ENCODE results near the gene SREBF2. TPM values are rescaled to one million over a fixed set of nuclear protein-coding genes. Genes with fewer than 3 reads are reported as not detected.

The SREBF2 gene
- total and polyA plus RNA-seq, 2 donors (not counting 1 experiment from before 2014, with no cell fraction given): 116 to 287 TPM

DNA sequence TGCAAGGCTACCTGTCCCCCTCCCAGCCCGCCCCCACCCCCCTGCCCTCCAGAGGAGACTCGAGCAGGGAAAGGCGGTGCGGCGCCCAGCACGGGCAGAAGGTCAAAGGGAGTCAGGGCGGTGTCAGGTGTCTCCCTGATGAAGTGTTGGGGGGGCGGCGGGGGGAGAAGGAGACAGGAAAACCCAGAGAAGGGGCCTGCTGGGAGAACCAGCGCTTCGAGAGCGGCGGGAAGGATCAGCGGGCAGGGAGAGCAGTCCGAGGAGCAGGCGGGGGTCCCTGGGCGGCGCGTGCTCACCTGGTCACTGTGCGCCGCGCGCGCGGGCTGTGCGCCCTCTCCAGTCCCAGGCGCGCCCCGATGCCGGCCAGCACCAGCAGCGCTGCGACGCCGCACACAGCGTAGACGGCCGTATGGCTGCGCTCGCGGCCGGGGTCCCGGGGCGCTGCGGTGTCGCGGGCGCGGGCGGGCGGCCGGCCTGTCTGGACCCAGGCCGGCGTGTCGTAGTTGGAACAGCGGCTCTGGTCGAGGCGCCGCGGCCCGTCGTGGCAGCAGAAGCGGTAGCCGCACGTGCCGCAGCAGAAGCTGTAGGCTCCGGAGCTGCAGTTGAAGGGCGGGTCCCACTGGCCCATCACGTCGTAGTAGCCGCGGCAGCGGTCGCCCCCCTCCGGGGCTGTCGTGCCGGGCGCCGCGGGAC is 81.1 kb downstream of the SREBF2 start:
- H3K27ac ChIP-seq (ENCODE audit: low read length in 2 of 2): no peak overlapping the region
- POLR2A ChIA-PET: interaction anchor here (0.6 to 16.8 kb wide), 6 partner anchors 11 to 116 kb away, joined by 3 to 960 read pairs (median 8); no protein-coding TSS in a partner anchor
- H3K9me3 ChIP-seq (ENCODE audit: control extremely low read depth in 1 of 3, control insufficient read depth in 2 of 3, insufficient read depth in 1 of 3, low read length in 2 of 3): peaks cover 0 to 5% (median 0%) of the 10 kb centered on the region in 3 donors
- H2AFZ ChIP-seq (ENCODE audit: insufficient read depth, low read depth, low read length, poor library complexity, severe bottlenecking): no peak overlapping the region
- H3K9ac ChIP-seq (ENCODE audit: low read length): peak overlapping the region; percentile 47
- no peaks in the 10 kb centered on the region for H3K36me3 ChIP-seq (replicated peaks in 1 of 2; ENCODE audit: control extremely low read depth in 1 of 2, control insufficient read depth in 1 of 2, extremely low read depth in 1 of 2, insufficient read depth in 2 of 2, low read length in 1 of 2)
- H3K4me3 Mint-ChIP-seq: peak overlapping the region; percentile 65
- peaks cover 49% of the 10 kb centered on the region for H4K20me1 ChIP-seq (ENCODE audit: control insufficient read depth, insufficient read depth, low read length, poor library complexity, severe bottlenecking)
- 6% methylated on average over 72 of the region's 79 CpGs for WGBS (ENCODE audit: insufficient coverage)
- TF ChIP-seq EZH2 (IDR thresholded peaks at IDR 0.05; ENCODE audit: borderline replicate concordance, insufficient read depth, low read depth, low read length, poor library complexity, severe bottlenecking): peak; percentile 82
- TF ChIP-seq, protein P1, sequence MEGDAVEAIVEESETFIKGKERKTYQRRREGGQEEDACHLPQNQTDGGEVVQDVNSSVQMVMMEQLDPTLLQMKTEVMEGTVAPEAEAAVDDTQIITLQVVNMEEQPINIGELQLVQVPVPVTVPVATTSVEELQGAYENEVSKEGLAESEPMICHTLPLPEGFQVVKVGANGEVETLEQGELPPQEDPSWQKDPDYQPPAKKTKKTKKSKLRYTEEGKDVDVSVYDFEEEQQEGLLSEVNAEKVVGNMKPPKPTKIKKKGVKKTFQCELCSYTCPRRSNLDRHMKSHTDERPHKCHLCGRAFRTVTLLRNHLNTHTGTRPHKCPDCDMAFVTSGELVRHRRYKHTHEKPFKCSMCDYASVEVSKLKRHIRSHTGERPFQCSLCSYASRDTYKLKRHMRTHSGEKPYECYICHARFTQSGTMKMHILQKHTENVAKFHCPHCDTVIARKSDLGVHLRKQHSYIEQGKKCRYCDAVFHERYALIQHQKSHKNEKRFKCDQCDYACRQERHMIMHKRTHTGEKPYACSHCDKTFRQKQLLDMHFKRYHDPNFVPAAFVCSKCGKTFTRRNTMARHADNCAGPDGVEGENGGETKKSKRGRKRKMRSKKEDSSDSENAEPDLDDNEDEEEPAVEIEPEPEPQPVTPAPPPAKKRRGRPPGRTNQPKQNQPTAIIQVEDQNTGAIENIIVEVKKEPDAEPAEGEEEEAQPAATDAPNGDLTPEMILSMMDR (IDR thresholded peaks at IDR 0.05): no peak
- DNase-seq (peak; percentile 73), ATAC-seq (ENCODE audit: low read depth) (no peak)
- H3K4me1 Mint-ChIP-seq: peaks cover 67% of the 10 kb centered on the region
- peak overlapping the region in 3 of 5 experiments; percentile 30 to 64 (median 47) for H3K4me3 ChIP-seq (ENCODE audit: control extremely low read depth in 1 of 5, extremely low read depth in 1 of 5, insufficient read depth in 1 of 5, low read depth in 2 of 5, low read length in 4 of 5)
- H3K79me2 ChIP-seq (ENCODE audit: control insufficient read depth, insufficient read depth, low read length): peaks cover 34% of the 10 kb centered on the region
- CTCF ChIA-PET: interaction anchor here (0.6 to 3.9 kb wide), 3 partner anchors 26 to 216 kb away, joined by 3 to 22 read pairs (median 3); partner anchors contain the start of gene SREBF2
- no peaks in the 10 kb centered on the region for H3K9me3 Mint-ChIP-seq (ENCODE audit: insufficient read depth)
- H3K4me1 ChIP-seq (ENCODE audit: control insufficient read depth in 2 of 2, insufficient read depth in 2 of 2, low read length in 2 of 2): peaks cover 74 to 77% of the 10 kb centered on the region in 2 donors
- peak overlapping the region; percentile 90 for H3K4me2 ChIP-seq (replicated peaks; ENCODE audit: low read depth, low read length, poor library complexity, severe bottlenecking)
- H3K27me3 ChIP-seq (replicated peaks in 1 of 4; ENCODE audit: control extremely low read depth in 1 of 4, control insufficient read depth in 3 of 4, insufficient read depth in 4 of 4, low read length in 3 of 4): peaks cover 0 to 48% (median 23%) of the 10 kb centered on the region in 4 experiments
- intact Hi-C loops (cut with micrococcal nuclease): no loop called here
- H3K27ac Mint-ChIP-seq: no peak overlapping the region
- peaks cover 9% of the 10 kb centered on the region for H3K27me3 Mint-ChIP-seq

DNA sequence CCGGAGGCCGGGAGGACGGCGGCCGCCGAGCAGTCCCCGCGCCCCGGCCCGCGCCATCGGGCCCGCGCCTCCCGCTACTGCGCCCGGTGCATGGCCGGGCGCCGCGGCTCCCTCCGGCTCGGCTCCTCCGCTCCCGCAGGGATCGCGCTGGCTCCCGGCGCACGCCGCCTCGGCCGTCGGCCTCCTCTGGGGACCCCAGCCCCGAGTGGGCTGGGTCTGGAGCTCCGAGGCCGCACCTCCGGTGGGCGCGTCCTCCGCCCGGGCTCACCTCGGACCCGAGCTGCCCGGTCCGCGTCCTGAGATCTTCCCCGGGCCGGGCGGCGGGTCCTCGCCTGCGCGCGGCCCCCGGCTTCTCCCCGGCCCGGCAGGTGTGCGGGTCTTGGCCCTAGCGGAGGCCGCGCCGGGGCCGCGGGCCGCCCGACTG is 81.7 kb downstream of the SREBF2 start:
- Histone ChIP-seq H3K36me3 (replicated peaks in 1 of 2; ENCODE audit: control extremely low read depth in 1 of 2, control insufficient read depth in 1 of 2, extremely low read depth in 1 of 2, insufficient read depth in 2 of 2, low read length in 1 of 2) (no peaks in the 10 kb centered on the region), H3K79me2 (ENCODE audit: control insufficient read depth, insufficient read depth, low read length) (peaks cover 35% of the 10 kb centered on the region), H4K20me1 (ENCODE audit: control insufficient read depth, insufficient read depth, low read length, poor library complexity, severe bottlenecking) (peaks cover 42% of the 10 kb centered on the region), H3K9ac (ENCODE audit: low read length) (peak overlapping the region; percentile 65), H3K9me3 (ENCODE audit: control extremely low read depth in 1 of 3, control insufficient read depth in 2 of 3, insufficient read depth in 1 of 3, low read length in 2 of 3) (peaks cover 0 to 5% (median 0%) of the 10 kb centered on the region in 3 donors), H3K27me3 (replicated peaks in 1 of 4; ENCODE audit: control extremely low read depth in 1 of 4, control insufficient read depth in 3 of 4, insufficient read depth in 4 of 4, low read length in 3 of 4) (peaks cover 0 to 42% (median 21%) of the 10 kb centered on the region in 4 experiments), H3K4me1 (ENCODE audit: control insufficient read depth in 2 of 2, insufficient read depth in 2 of 2, low read length in 2 of 2) (peaks cover 74 to 77% of the 10 kb centered on the region in 2 donors), H2AFZ (ENCODE audit: insufficient read depth, low read depth, low read length, poor library complexity, severe bottlenecking) (peak overlapping the region; percentile 38), H3K4me3 (ENCODE audit: control extremely low read depth in 1 of 5, extremely low read depth in 1 of 5, insufficient read depth in 1 of 5, low read depth in 2 of 5, low read length in 4 of 5) (peak overlapping the region in 3 of 5 experiments; percentile 47 to 64 (median 59)), H3K27ac (ENCODE audit: low read length in 2 of 2) (no peak overlapping the region), H3K4me2 (replicated peaks; ENCODE audit: low read depth, low read length, poor library complexity, severe bottlenecking) (peak overlapping the region; percentile 90)
- Mint-ChIP-seq H3K4me3 (no peak overlapping the region), H3K9me3 (ENCODE audit: insufficient read depth) (no peaks in the 10 kb centered on the region), H3K27me3 (peaks cover 9% of the 10 kb centered on the region), H3K27ac (no peak overlapping the region), H3K4me1 (peaks cover 65% of the 10 kb centered on the region)
- intact Hi-C loops (cut with micrococcal nuclease): no loop called here
- 2% methylated on average over 67 of the region's 67 CpGs for WGBS (ENCODE audit: insufficient coverage)
- ATAC-seq (ENCODE audit: low read depth) (no peak), DNase-seq (no peak)
- POLR2A ChIA-PET: interaction anchor here (0.6 to 16.8 kb wide), 4 partner anchors 12 to 117 kb away, joined by 3 to 960 read pairs (median 3); partner anchors contain the start of gene TNFRSF13C
- TF ChIP-seq EZH2 (IDR thresholded peaks at IDR 0.05; ENCODE audit: borderline replicate concordance, insufficient read depth, low read depth, low read length, poor library complexity, severe bottlenecking): no peak
- TF ChIP-seq, protein P1 (IDR thresholded peaks at IDR 0.05): no peak
- CTCF ChIA-PET: interaction anchor here (0.6 to 3.9 kb wide), 3 partner anchors 26 to 217 kb away, joined by 3 to 22 read pairs (median 3); partner anchors contain the start of gene SREBF2
